ENCODE results near the gene RPL37A. TPM values are rescaled to one million over a fixed set of nuclear protein-coding genes. Genes with fewer than 3 reads are reported as not detected.

Gene RPL37A
- 1,000 to 10,000 TPM; 3,728 to 4,962 (median 4,180) TPM for polyA plus RNA-seq (ENCODE audit: insufficient read length in 10 of 10)
- long read RNA-seq, donor 1, transcript RPL37A-208 (2 exons, 2,225 nt), result minor isoform, 16 of 4,002 reads
- long read RNA-seq, donor 1, transcript RPL37A-210 (4 exons, 3,647 nt), result major isoform, 3,022 of 4,002 reads
- long read RNA-seq, donor 1, transcript RPL37A-209 (3 exons, 1,701 nt), result minor isoform, 22 of 4,002 reads
- long read RNA-seq, donor 1, transcript RPL37A-201 (3 exons, 742 nt), result minor isoform, 741 of 4,002 reads
- long read RNA-seq, donor 1, partial matches to known transcripts, result 78 of 4,002 reads
- long read RNA-seq, donor 1, other reads (novel, unspliced or antisense), result 119 of 4,002 reads
- long read RNA-seq, donor 2, transcript RPL37A-208 (2 exons, 2,225 nt), result minor isoform, 15 of 3,039 reads
- long read RNA-seq, donor 2, transcript RPL37A-201 (3 exons, 742 nt), result minor isoform, 442 of 3,039 reads
- long read RNA-seq, donor 2, transcript RPL37A-210 (4 exons, 3,647 nt), result major isoform, 2,405 of 3,039 reads
- long read RNA-seq, donor 2, transcript RPL37A-209 (3 exons, 1,701 nt), result minor isoform, 24 of 3,039 reads
- long read RNA-seq, donor 2, partial matches to known transcripts, result 64 of 3,039 reads
- long read RNA-seq, donor 2, other reads (novel, unspliced or antisense), result 85 of 3,039 reads
- long read RNA-seq, donor 3, transcript RPL37A-201 (3 exons, 742 nt), result major isoform, 6 of 10 reads
- long read RNA-seq, donor 3, partial matches to known transcripts, result 0 of 10 reads
- long read RNA-seq, donor 3, other reads (novel, unspliced or antisense), result 0 of 10 reads
- long read RNA-seq, donor 4, transcript RPL37A-201 (3 exons, 742 nt), result minor isoform, 538 of 1,882 reads
- long read RNA-seq, donor 4, transcript RPL37A-208 (2 exons, 2,225 nt), result minor isoform, 14 of 1,882 reads
- long read RNA-seq, donor 4, transcript RPL37A-209 (3 exons, 1,701 nt), result minor isoform, 29 of 1,882 reads
- long read RNA-seq, donor 4, transcript RPL37A-210 (4 exons, 3,647 nt), result major isoform, 1,149 of 1,882 reads
- long read RNA-seq, donor 4, partial matches to known transcripts, result 99 of 1,882 reads
- long read RNA-seq, donor 4, other reads (novel, unspliced or antisense), result 42 of 1,882 reads
- long read RNA-seq, donor 5, transcript RPL37A-208 (2 exons, 2,225 nt), result minor isoform, 14 of 4,179 reads
- long read RNA-seq, donor 5, transcript RPL37A-209 (3 exons, 1,701 nt), result minor isoform, 15 of 4,179 reads
- long read RNA-seq, donor 5, transcript RPL37A-210 (4 exons, 3,647 nt), result major isoform, 3,259 of 4,179 reads
- long read RNA-seq, donor 5, transcript RPL37A-201 (3 exons, 742 nt), result minor isoform, 608 of 4,179 reads
- long read RNA-seq, donor 5, partial matches to known transcripts, result 148 of 4,179 reads
- long read RNA-seq, donor 5, other reads (novel, unspliced or antisense), result 124 of 4,179 reads
- long read RNA-seq, donor 6, transcript RPL37A-210 (4 exons, 3,647 nt), result major isoform, 1,980 of 2,940 reads
- long read RNA-seq, donor 6, transcript RPL37A-201 (3 exons, 742 nt), result minor isoform, 759 of 2,940 reads
- long read RNA-seq, donor 6, transcript RPL37A-209 (3 exons, 1,701 nt), result minor isoform, 12 of 2,940 reads
- long read RNA-seq, donor 6, transcript RPL37A-208 (2 exons, 2,225 nt), result minor isoform, 8 of 2,940 reads
- long read RNA-seq, donor 6, partial matches to known transcripts, result 79 of 2,940 reads
- long read RNA-seq, donor 6, other reads (novel, unspliced or antisense), result 94 of 2,940 reads
- long read RNA-seq, donor 7, transcript RPL37A-209 (3 exons, 1,701 nt), result minor isoform, 11 of 1,579 reads
- long read RNA-seq, donor 7, transcript RPL37A-201 (3 exons, 742 nt), result minor isoform, 360 of 1,579 reads
- long read RNA-seq, donor 7, transcript RPL37A-208 (2 exons, 2,225 nt), result minor isoform, 9 of 1,579 reads
- long read RNA-seq, donor 7, transcript RPL37A-210 (4 exons, 3,647 nt), result major isoform, 1,085 of 1,579 reads
- long read RNA-seq, donor 7, partial matches to known transcripts, result 92 of 1,579 reads
- long read RNA-seq, donor 7, other reads (novel, unspliced or antisense), result 17 of 1,579 reads
- long read RNA-seq, donor 8, transcript RPL37A-210 (4 exons, 3,647 nt), result major isoform, 1,684 of 2,492 reads
- long read RNA-seq, donor 8, transcript RPL37A-201 (3 exons, 742 nt), result minor isoform, 629 of 2,492 reads
- long read RNA-seq, donor 8, transcript RPL37A-209 (3 exons, 1,701 nt), result minor isoform, 26 of 2,492 reads
- long read RNA-seq, donor 8, transcript RPL37A-207 (2 exons, 2,082 nt), result minor isoform, 8 of 2,492 reads
- long read RNA-seq, donor 8, partial matches to known transcripts, result 91 of 2,492 reads
- long read RNA-seq, donor 8, other reads (novel, unspliced or antisense), result 49 of 2,492 reads
- long read RNA-seq, donor 9, transcript RPL37A-201 (3 exons, 742 nt), result minor isoform, 56 of 295 reads
- long read RNA-seq, donor 9, transcript RPL37A-210 (4 exons, 3,647 nt), result major isoform, 226 of 295 reads
- long read RNA-seq, donor 9, partial matches to known transcripts, result 9 of 295 reads
- long read RNA-seq, donor 9, other reads (novel, unspliced or antisense), result 0 of 295 reads

DNA sequence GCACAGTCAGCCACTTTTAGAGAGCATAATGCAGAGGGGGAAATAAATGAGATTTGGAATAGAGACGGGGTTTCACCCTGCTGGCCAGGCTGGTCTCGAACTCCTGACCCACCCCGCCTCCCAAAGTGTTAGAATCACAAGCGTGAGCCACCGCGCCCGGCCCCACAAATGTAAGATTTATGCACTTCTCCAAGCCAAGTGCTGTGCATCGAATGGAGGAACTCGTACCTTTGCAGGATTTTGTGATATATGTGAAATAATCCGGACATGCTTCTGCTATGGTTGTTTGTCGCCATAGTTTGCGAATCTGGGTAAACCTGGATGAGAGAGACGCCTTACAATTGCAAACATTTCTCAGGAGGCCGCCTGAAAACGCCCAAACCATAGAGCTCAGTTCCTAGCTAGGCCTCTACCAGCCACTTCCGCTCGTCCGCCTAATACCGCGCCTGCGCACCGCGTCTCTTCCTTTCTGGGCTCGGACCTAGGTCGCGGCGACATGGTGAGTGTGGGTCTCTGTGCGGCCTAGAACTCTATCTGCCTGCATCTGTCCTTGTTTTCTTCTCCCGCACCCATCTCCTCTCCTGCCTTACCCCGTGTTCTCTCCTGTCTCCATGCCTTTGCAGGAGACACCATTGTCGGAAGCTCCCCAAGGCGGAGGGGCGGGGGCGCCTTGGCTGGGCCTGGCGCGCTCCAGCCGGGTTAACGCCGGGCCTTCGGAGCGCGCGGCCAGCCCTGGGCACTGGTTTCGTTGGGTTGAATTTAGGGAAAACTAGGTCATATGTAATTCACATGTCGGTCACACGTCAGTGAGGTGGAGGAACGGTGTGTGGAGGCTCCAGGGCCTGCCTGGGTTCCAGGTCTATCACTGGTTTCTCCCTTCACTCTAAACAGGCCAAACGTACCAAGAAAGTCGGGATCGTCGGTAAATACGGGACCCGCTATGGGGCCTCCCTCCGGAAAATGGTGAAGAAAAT lies at the start of gene RPL37A:
RPL37A (plus strand) TSS at position 466 of the 974 bp plus-strand sequence; CDS start at position 497, 31 bp downstream.
- peak; percentile 96 to 99 (median 97) for DNase-seq

DNA sequence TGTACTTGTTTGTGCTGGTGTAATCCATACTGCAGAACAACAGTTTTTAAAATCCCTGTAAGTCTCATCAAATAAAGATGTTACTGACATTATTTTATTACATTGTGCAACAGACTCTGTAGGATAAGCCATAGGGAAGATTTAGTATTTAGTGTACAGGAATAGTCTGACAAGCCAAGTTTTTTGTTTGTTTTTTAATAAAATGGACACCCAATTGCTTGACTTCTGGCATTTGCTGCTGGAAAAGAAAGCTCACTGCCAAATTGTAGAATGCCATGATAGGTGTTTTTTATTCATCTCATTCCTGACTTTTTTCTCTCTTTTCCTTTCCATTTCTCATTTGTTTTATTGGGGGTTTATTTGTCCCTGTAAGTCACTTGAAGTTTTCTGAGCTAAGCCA lies 48.3 kb upstream of the RPL37A start:
- DNase-seq, result no peak

DNA sequence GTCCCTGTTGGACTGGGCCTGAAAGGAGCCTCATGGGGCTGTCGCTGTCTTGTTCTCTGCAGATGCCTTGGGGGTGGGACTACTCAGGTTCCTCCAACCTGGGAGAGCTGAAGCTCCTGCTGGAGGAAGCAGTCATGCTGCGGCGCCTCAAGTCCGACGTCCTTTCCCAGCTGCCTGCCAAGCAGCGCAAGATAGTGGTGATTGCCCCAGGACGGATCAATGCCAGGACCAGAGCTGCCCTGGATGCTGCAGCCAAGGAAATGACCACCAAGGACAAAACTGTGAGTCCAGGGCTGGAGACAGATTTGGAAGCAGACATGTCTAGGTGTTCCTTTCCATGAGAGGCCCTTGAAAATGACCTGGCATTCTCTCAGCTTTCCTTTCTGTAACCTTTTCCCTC lies 47.9 kb upstream of the RPL37A start:
- DNase-seq, result no peak

DNA sequence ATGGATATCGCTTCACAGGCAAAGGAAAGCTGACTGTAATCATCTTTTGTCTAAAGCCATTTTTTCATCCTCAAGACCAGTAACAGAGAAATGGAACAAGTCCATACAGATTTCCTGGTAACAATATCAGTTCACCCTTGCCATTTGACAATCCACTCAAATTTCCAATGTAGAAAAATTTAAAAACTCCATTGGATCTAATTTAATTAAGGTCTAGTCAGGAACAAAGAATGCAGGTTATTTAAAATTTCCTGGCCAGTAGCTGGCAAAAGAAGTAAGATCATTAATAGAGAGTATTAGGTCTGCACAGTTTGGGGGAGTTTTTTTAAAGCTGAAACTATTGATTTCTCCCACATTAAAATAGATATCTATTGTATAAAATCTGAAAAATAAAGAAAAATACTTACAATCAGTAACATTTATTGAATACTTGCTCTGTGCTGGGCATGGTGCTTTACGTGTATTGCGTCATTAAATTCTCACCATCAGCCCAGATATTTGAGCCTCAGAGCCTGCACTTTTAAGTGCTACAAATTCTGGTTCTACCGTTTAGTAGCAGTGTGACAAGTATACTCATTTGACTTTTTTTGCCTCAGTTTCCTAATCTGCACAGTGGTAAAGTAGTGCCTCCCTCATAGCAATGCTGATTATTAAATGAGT lies 44.6 kb upstream of the RPL37A start:
- DNase-seq, result no peak

DNA sequence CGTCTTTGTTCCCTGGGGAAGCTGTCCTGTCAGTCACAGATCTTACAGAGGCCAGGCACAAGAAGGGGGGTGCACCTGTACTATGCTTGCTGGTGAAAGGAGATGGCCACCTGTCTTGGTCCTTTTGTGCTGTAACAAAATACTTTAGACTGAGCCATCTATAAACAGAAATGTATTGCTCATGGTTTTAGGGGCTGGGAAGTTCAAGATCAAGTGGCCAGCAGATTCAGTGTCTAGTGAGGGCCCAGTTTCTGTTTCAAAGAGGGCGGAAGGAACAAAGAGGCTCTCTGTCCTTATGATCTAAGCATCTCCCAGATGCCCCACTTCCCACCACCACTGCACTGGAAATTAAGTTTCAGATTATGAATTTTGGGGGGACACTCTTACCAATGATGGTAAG lies 35.5 kb upstream of the RPL37A start:
- no peak for DNase-seq

DNA sequence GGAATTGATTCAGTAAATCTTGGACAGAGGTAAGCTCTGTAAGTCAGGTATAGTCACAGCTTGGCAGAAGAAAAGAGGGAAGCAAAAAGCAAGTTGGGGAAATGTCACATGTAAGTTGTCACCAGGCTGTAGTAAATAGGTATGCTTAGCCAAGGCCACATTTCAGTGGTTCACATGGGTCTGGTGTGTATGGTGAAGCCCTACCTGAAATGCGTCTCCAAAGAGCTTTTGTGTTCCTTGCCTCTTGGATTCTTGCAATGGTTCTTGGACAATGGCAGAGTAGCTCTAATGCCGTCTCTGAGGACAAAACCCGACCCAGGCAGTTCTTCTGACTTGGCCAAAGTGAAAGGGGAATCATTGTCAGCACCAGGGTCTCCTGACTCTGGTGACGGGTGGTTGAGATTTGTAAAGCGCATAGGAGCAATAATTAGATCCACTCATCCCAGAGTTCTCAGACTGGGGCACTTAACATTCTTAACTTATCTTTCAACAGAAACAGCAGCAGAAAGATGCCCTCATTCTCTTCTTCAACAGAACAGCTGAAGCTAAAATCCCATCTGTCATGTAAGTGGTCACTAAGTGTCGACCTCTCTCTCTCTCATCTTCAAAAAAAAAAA lies 34.4 kb upstream of the RPL37A start:
- no peak for DNase-seq

DNA sequence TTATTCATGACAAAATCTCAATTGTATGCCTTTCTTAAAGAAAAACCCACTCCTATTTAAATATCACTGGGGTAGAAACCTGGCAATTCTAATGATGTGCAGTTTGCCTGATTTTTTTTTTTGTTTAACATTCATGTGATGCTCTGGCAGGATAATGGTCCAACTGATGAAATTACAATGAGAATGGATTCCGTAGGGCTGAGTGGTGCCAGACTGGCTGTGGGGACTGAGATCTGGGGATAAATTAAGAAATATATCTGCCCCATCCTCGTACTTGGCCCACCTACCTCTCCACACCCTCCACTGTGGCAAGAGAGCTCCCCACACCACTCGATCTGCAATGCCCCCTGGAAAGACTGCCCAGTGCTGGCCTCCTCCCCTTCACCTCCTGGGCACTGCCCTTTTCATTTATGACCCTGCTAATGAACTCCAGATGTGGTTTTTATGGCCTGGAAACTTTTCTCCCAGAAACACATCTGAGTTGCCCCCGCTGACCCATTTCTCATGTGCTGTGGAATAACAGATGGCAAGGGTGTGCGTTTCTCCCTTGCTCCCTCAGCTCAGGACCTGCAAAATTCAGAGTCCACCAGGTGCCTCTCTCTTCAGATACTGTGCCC lies 33.0 kb upstream of the RPL37A start:
- DNase-seq, result no peak

DNA sequence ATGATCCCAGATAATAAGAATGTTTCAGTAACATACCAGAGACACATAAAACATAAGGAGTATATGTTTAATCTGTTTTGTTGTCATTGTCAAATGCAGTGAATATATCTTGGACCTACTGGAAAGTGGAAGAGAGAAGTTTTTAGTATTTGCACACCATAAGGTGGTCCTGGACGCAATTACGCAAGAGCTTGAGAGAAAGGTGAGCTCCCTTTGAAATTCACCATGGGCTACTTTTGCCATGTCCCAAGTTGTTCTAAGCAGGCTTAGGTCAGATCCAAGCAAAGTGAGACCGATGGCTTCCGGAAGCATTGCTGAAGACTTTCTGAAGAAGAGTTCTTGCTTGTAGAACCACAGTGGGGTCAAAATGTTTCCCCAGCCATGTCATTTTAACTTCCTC lies 30.8 kb upstream of the RPL37A start:
- DNase-seq, result no peak

DNA sequence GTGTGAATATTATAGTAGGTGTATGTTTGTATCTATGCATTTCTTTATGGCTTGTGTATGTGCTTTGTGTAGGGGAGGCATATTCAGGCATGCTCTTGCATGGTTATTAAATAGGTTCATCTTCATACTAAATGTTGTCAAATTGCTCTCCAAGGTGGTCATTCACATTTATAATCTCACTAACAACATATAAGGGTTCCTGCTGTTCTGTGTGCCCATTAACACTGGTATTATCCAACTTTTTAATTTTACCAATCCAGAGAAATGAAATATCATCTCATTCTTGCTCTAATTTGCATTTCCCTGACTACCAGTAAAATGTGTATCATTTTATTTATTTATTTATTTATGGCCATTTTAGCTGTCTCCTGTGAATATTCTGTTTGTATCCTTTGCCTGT lies 29.0 kb upstream of the RPL37A start:
- no peak for DNase-seq

DNA sequence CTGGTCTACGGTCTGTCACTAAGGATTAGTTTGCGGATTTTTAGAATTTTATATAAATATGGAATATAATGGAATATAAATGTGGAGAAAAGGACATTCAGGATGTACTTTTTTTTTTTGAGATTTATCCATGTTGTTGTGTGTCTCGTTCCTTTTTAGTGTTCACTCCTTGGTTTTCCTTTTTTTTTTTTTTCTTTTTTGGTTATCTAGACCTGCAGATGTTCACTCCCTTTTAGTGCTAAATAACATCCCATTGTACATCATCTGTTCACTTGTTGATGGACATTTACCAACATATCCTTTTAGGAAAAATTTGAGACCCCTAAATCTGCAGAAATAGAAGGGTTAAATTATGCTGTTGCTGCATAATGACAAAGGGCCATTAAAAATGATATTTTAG lies 25.5 kb upstream of the RPL37A start:
- DNase-seq, result no peak

DNA sequence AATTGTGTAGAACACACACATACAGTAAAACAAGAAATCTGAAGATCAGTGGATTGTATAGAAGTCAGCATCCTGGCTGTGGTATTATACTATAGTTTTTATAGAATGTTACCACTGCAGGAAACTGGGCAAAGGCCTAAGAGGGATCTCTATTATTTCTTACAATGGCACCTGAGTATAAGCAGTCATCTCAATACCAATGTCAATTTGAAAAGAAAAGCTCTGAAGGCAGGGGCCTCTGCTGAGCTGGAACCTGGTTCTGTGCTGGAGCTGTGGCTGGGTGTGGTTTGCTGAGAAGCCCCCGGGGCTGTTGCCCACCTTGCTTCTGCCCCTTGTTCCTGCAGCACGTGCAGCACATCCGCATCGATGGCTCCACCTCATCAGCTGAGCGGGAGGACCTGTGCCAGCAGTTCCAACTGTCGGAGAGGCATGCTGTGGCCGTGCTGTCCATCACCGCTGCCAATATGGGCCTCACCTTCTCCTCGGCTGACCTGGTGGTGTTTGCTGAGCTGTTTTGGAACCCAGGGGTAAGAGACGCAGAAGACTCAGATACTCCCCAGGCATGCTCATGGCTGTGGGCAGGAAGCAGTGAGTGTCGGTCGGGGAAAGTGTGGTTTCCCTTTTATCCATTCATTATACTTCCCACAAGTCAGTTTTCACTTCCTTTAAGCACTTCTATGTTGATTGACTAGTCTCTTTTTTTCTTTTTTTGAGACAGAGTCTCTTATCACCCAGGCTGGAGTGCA lies 23.5 kb upstream of the RPL37A start:
- DNase-seq, result no peak

DNA sequence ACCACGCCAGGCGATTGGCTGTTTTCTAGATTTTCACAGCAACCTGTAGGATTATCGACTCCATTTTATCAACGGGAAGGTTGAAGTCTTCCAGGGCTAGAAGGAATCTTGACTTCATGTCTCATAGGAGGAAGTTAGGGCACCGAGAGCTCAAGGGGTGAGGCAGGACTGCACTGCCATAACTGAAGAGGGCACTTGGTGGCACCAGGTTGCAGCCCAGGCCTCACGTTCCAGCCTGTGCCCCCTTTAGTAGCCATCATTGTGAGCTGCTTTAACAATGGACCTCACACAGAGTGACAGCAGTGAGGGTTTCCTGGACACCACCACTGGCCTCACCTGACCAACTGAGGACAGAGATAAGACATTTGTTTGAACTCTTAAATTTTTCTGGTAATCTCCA lies 22.9 kb upstream of the RPL37A start:
- no peak for DNase-seq

DNA sequence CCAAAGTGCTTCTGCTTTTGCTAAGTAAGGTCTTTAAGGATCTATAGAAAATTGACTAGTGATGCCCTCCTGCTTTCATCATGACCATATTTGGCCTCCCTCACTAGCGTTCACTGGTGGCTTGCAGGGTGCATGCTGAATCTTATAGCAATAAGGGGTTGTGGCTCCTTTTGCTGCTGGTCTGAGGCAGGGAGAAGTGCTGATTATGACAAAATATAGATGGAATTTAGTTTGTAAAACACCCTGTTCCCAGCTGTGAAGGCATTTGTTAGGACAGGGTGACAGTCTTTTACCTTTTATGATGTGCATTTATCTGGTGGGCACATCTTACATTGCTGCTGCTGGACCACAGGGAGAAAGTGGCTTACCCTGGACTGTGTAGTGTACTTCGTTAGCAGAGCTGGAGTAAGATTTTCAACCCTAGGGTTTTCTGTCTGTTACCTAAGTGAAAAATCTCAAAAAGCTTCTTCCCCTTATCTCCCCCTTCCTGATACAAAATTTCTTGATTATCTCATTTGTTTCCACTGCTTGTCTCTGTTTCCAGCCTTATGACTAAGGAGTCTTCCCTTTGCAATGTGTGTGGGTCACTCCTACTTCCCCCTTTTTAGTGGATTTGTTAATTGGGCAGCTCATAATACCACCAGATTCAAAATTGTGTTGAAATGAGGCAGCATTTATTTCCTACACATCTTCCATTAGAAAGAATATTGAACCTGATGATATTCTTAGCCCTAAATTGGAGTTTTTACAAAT lies 21.2 kb upstream of the RPL37A start:
- no peak for DNase-seq

DNA sequence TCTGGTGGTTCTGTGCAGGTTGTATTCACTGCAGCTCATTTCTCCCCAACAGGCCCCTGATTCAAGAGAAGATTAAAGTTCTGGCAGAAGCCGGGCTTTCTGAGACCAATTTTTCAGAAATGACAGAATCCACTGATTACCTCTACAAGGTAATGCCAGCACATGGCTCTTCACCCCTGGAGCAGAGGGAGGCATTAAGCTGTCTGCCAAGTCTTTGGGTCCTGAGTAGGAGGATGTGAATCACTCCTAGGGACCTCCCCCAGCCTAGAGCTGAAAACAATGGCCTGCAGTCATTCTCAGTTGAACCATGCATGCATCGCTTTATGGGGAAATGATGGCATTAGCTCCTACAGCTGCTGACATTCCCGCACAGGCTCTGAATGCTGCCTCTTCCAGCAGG lies 20.5 kb upstream of the RPL37A start:
- peak in 1 of 3 donors; percentile 27 for DNase-seq

DNA sequence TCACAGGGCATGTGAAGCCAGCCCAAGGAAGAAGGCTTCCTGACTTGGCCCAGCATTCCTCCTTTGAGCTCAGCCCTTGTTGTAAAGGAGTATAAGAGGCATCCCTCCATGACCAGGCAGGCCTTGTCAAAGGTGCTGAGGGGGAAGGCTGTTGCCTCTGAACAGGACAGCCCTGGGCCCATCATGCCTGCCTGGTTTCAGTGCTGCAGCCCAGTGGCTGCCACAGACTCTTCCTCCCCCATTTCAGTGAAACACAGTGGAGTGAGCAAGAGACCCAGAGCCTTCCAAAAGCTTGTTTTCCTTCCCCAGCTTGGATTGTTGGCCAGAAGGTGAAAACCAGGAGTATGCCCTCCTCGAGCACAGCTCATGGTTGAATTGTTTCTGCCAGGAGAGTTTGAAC lies 19.9 kb upstream of the RPL37A start:
- DNase-seq, result no peak

Data from muscle of back (tissue), 13 donors.